ENCODE data around the gene ABCA13.

ABCA13 gene

GRCh38 chr7:48454750-48455192 is 283.5 kb downstream of the ABCA13 start:
- Mint-ChIP-seq H3K4me3 (no peak overlapping the region), H3K27me3 (no peaks in the 10 kb centered on the region), H3K9me3 (no peaks in the 10 kb centered on the region), H3K4me1 (no peaks in the 10 kb centered on the region), H3K36me3 (no peaks in the 10 kb centered on the region), H3K27ac (no peak overlapping the region)
- DNase-seq (no peak), ATAC-seq (replicated peaks) (no peak)

DNA sequence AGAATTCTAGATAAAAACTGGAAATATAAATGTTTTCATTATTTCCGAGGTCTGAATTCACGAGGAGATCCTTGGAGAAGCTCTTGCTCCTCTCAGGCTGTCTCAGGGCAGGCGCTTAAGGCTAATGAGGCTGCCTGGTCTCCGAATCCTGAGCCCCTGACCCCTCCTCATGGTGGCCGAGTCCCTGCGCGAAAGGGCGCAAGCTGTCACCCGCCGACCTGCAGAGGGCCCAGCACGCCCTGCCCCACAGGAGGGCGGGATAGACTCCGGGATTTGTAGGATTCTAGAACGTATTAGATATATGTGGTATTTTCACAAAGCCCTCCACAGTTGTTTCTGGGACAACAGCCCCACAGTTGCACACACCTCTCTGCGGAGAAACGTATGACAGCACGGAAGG is 284.1 kb downstream of the ABCA13 start:
- DNase-seq = no peak
- no peak for ATAC-seq (replicated peaks)
- no peaks in the 10 kb centered on the region for H3K4me1 Mint-ChIP-seq
- no peaks in the 10 kb centered on the region for H3K27me3 Mint-ChIP-seq
- no peak overlapping the region for H3K27ac Mint-ChIP-seq
- H3K4me3 Mint-ChIP-seq = no peak overlapping the region
- H3K9me3 Mint-ChIP-seq = no peaks in the 10 kb centered on the region
- no peaks in the 10 kb centered on the region for H3K36me3 Mint-ChIP-seq

- H3K4me3 Mint-ChIP-seq = no peak overlapping the region
- H3K4me1 Mint-ChIP-seq = no peaks in the 10 kb centered on the region
- no peak for DNase-seq
- H3K27ac Mint-ChIP-seq = no peak overlapping the region
- peaks cover 3 to 4% of the 10 kb centered on the region in 2 donors for H3K9me3 Mint-ChIP-seq
- H3K27me3 Mint-ChIP-seq = no peaks in the 10 kb centered on the region
- no peaks in the 10 kb centered on the region for H3K36me3 Mint-ChIP-seq
- ATAC-seq (replicated peaks) = no peak
Observed at GRCh38 chr7:48458701-48459524, 287.7 kb downstream of the ABCA13 start.

DNA sequence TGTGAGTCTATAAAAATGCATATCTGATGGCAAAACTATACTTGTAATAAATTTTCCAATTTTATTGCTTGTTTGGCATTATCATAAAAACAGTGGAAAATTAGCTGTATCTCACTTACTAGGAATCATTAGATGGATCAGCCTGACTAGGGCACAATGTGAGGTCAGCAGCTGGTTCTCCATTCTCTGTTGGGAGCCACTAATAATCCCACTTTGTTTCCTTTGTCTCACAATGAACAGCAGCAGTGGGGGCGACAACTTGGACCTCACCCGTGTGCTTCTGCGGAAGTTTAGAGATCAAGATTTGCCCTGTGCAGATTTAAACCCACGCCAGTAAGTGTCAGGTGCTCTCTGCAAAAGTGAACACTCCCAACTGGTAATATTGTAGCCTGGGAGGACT is 295.5 kb downstream of the ABCA13 start:
- H3K4me1 Mint-ChIP-seq = no peaks in the 10 kb centered on the region
- no peak for DNase-seq
- H3K27ac Mint-ChIP-seq = no peak overlapping the region
- no peak overlapping the region for H3K4me3 Mint-ChIP-seq
- no peak for ATAC-seq (replicated peaks)
- no peaks in the 10 kb centered on the region for H3K36me3 Mint-ChIP-seq
- H3K27me3 Mint-ChIP-seq = no peaks in the 10 kb centered on the region
- H3K9me3 Mint-ChIP-seq = peaks cover 3 to 4% of the 10 kb centered on the region in 2 donors

GRCh38 chr7:48471196-48471595 is 299.9 kb downstream of the ABCA13 start:
- Mint-ChIP-seq H3K9me3 (peaks cover 0 to 7% of the 10 kb centered on the region in 2 donors), H3K4me1 (no peaks in the 10 kb centered on the region), H3K27ac (no peak overlapping the region), H3K4me3 (no peak overlapping the region), H3K36me3 (no peaks in the 10 kb centered on the region), H3K27me3 (no peaks in the 10 kb centered on the region)
- DNase-seq (no peak), ATAC-seq (replicated peaks) (no peak)

DNA sequence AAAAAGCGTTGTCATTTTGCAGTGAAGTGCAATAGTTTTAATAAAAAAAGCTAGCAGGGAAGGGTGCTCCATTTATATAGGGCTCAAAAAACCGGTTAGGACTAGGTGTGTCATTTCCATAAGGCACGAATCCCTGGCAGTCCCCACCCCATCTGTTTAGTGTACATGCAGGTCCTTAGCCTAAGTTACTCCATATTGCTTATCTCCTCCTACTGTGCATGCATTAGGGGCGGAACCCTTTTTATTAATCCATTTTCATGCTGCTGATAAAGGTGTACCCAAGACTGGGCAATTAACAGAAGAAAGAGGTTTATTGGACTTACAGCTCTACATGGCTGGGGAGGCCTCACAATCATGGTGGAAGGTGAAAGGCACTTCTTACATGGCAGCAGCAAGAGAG is 301.4 kb downstream of the ABCA13 start:
- DNase-seq = no peak
- Mint-ChIP-seq H3K4me1 (no peaks in the 10 kb centered on the region), H3K4me3 (no peak overlapping the region), H3K27me3 (no peaks in the 10 kb centered on the region), H3K27ac (no peak overlapping the region), H3K36me3 (no peaks in the 10 kb centered on the region), H3K9me3 (peaks cover 0 to 7% of the 10 kb centered on the region in 2 donors)
- no peak for ATAC-seq (replicated peaks)

- H3K36me3 Mint-ChIP-seq = no peaks in the 10 kb centered on the region
- no peaks in the 10 kb centered on the region for H3K27me3 Mint-ChIP-seq
- no peaks in the 10 kb centered on the region for H3K4me1 Mint-ChIP-seq
- no peak overlapping the region for H3K27ac Mint-ChIP-seq
- ATAC-seq (replicated peaks) = no peak
- peaks cover 1 to 7% of the 10 kb centered on the region in 2 donors for H3K9me3 Mint-ChIP-seq
- DNase-seq = no peak
- H3K4me3 Mint-ChIP-seq = no peak overlapping the region
Observed at GRCh38 chr7:48473205-48473865, 302.1 kb downstream of the ABCA13 start.

- ATAC-seq (replicated peaks) = no peak
- Mint-ChIP-seq H3K4me1 (no peaks in the 10 kb centered on the region), H3K9me3 (peaks cover 0 to 13% of the 10 kb centered on the region in 2 donors), H3K4me3 (no peak overlapping the region), H3K36me3 (no peaks in the 10 kb centered on the region), H3K27me3 (no peaks in the 10 kb centered on the region), H3K27ac (no peak overlapping the region)
- no peak for DNase-seq
Observed at GRCh38 chr7:48481235-48481634, 310.0 kb downstream of the ABCA13 start.

DNA sequence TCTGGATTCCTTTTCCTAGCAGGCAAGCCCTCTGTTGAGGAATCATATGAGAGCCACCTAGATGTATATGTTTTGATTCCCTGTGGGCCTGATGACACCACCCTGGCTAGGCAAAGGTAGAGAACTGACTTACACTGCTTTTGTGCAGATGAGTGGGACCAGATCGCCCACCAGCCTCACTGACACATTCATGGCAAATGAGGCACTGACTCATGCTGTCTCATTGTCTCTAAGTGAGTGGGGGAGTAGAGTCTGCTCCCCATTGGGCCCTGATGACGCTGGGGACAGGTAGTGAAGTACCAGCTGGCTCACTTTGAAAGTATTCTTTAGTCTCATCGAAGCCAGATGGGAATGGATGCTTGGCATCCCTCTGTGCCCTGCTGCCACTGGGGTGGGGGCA is 326.3 kb downstream of the ABCA13 start:
- Mint-ChIP-seq H3K27me3 (no peaks in the 10 kb centered on the region), H3K36me3 (no peaks in the 10 kb centered on the region), H3K4me3 (no peak overlapping the region), H3K9me3 (no peaks in the 10 kb centered on the region), H3K4me1 (no peaks in the 10 kb centered on the region), H3K27ac (no peak overlapping the region)
- ATAC-seq (replicated peaks) = no peak
- no peak for DNase-seq

DNA sequence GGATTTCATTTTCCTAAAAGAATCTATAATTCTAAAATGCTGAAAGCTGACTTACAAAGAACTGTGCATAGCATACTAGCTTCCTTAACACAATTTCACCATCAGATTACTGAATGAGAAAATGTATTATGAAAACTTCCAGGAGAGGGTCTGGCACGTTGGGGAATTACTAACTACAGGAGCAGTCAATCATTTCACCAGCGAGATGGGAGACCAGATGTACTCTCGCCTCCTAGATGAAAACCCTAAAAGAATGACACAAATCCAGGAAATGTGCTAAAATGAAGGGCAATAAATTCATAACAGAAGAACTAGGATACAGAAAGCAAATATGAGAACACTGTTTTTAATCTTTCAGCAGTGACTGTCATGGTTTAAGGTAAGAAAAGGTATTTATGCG is 330.8 kb downstream of the ABCA13 start:
- Mint-ChIP-seq H3K36me3 (no peaks in the 10 kb centered on the region), H3K27ac (no peak overlapping the region), H3K27me3 (no peaks in the 10 kb centered on the region), H3K4me3 (no peak overlapping the region), H3K9me3 (no peaks in the 10 kb centered on the region), H3K4me1 (no peaks in the 10 kb centered on the region)
- ATAC-seq (replicated peaks) (no peak), DNase-seq (no peak)

GRCh38 chr7:48505051-48505450 is 333.8 kb downstream of the ABCA13 start:
- no peak overlapping the region for H3K4me3 Mint-ChIP-seq
- H3K27ac Mint-ChIP-seq = no peak overlapping the region
- ATAC-seq (replicated peaks) (no peak), DNase-seq (no peak)
- no peaks in the 10 kb centered on the region for H3K36me3 Mint-ChIP-seq
- H3K4me1 Mint-ChIP-seq = no peaks in the 10 kb centered on the region
- no peaks in the 10 kb centered on the region for H3K27me3 Mint-ChIP-seq
- no peaks in the 10 kb centered on the region for H3K9me3 Mint-ChIP-seq

DNA sequence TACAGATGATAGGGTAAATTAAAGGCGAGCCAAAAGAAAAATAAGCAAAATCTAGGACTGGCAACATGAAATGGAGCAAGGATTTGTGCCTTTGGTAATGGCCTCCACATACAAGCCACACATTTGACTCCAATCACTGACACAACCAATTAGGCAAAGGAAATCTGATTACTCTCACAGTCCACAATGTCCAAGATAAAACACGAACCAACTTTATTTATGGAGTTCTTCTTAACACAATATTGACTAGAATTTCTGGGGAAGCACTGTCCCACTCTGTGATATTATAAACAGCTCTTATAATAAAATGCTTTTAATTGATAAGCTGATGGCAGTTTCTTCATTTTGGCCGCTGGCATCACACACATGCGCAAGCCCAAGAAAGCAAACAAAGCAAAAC is 334.2 kb downstream of the ABCA13 start:
- no peak overlapping the region for H3K27ac Mint-ChIP-seq
- no peaks in the 10 kb centered on the region for H3K27me3 Mint-ChIP-seq
- no peak for DNase-seq
- H3K36me3 Mint-ChIP-seq = no peaks in the 10 kb centered on the region
- no peaks in the 10 kb centered on the region for H3K9me3 Mint-ChIP-seq
- no peaks in the 10 kb centered on the region for H3K4me1 Mint-ChIP-seq
- H3K4me3 Mint-ChIP-seq = no peak overlapping the region
- ATAC-seq (replicated peaks) = no peak

- ATAC-seq (replicated peaks) = no peak
- DNase-seq = no peak
- H3K27ac Mint-ChIP-seq = no peak overlapping the region
- H3K9me3 Mint-ChIP-seq = no peaks in the 10 kb centered on the region
- no peaks in the 10 kb centered on the region for H3K27me3 Mint-ChIP-seq
- no peaks in the 10 kb centered on the region for H3K4me1 Mint-ChIP-seq
- H3K36me3 Mint-ChIP-seq = no peaks in the 10 kb centered on the region
- H3K4me3 Mint-ChIP-seq = no peak overlapping the region
Observed at GRCh38 chr7:48506569-48506968, 335.3 kb downstream of the ABCA13 start.

- no peak overlapping the region for H3K27ac Mint-ChIP-seq
- no peaks in the 10 kb centered on the region for H3K27me3 Mint-ChIP-seq
- no peaks in the 10 kb centered on the region for H3K36me3 Mint-ChIP-seq
- H3K4me1 Mint-ChIP-seq = no peaks in the 10 kb centered on the region
- H3K4me3 Mint-ChIP-seq = no peak overlapping the region
- H3K9me3 Mint-ChIP-seq = no peaks in the 10 kb centered on the region
- DNase-seq (no peak), ATAC-seq (replicated peaks) (no peak)
Observed at GRCh38 chr7:48511080-48511479, 339.8 kb downstream of the ABCA13 start.

GRCh38 chr7:48512892-48513291 is 341.6 kb downstream of the ABCA13 start:
- ATAC-seq (replicated peaks) = no peak
- Mint-ChIP-seq H3K4me3 (no peak overlapping the region), H3K9me3 (peaks cover 0 to 5% of the 10 kb centered on the region in 2 donors), H3K27ac (no peak overlapping the region), H3K4me1 (no peaks in the 10 kb centered on the region), H3K36me3 (no peaks in the 10 kb centered on the region), H3K27me3 (no peaks in the 10 kb centered on the region)
- no peak for DNase-seq
